Activated naive CD8-positive, alpha-beta T cell treated with anti-CD3 and anti-CD28 coated beads for 36 hours (primary cell): ENCODE measurements around the gene TPP2. TPM values are rescaled to one million over a fixed set of nuclear protein-coding genes. Genes with fewer than 3 reads are reported as not detected.
A peak's percentile ranks its signal among the peaks of the same experiment; 100 is the strongest.

Experiments used
- DNase-seq: peaks from one replicate; pipeline ENCODE4 v3.0.0; 2021
- H3K27ac Mint-ChIP-seq: one replicate; pipeline ENCODE4 v1.8.0; 2022; ENCODE audit warnings: mild to moderate bottlenecking, moderate library complexity, mixed read lengths
- H3K27me3 Mint-ChIP-seq: one replicate; pipeline ENCODE4 v1.8.0; 2022; ENCODE audit warnings: mild to moderate bottlenecking, mixed read lengths
- H3K36me3 Mint-ChIP-seq: one replicate; pipeline ENCODE4 v1.8.0; 2021; ENCODE audit warnings: mild to moderate bottlenecking, mixed read lengths
- H3K4me1 Mint-ChIP-seq: one replicate; pipeline ENCODE4 v1.8.0; 2021; ENCODE audit warnings: mixed read lengths
- H3K4me3 Mint-ChIP-seq: one replicate; pipeline ENCODE4 v1.8.0; 2022; ENCODE audit warnings: mild to moderate bottlenecking, moderate library complexity, mixed read lengths
- H3K9me3 Mint-ChIP-seq: one replicate; pipeline ENCODE4 v1.8.0; 2022; ENCODE audit warnings: mixed read lengths
- total RNA-seq, 2 experiments: library from RNA; stranded (reverse); gene quantifications; one replicate each; pipeline ENCODE4 v1.2.3, GENCODE V29; 2021

The TPP2 gene
- total RNA-seq = 10 to 100 TPM; 78.4 to 84.0 TPM

- Mint-ChIP-seq H3K27ac (peak within 1 kb of the TSS; percentile 100), H3K9me3 (no peaks in the 10 kb centered on the region), H3K36me3 (peaks cover 18% of the 10 kb centered on the region), H3K4me3 (peak within 1 kb of the TSS; percentile 98), H3K4me1 (peaks cover 56% of the 10 kb centered on the region), H3K27me3 (peaks cover 3% of the 10 kb centered on the region)
- DNase-seq = peak; percentile 99
Measured at GRCh38 chr13:102596147-102597028, at the start of gene TPP2. TPP2 (plus strand) TSS chr13:102596986; CDS start chr13:102597039, 53 bp downstream.

GRCh38 chr13:102548811-102549210 is 48.0 kb upstream of the TPP2 start:
- DNase-seq = no peak
- H3K36me3 Mint-ChIP-seq = no peaks in the 10 kb centered on the region
- H3K27me3 Mint-ChIP-seq = peaks cover 13% of the 10 kb centered on the region
- no peak overlapping the region for H3K27ac Mint-ChIP-seq
- H3K4me3 Mint-ChIP-seq = no peak overlapping the region
- H3K9me3 Mint-ChIP-seq = no peaks in the 10 kb centered on the region
- peaks cover 3% of the 10 kb centered on the region for H3K4me1 Mint-ChIP-seq

GRCh38 chr13:102550507-102550906 is 46.3 kb upstream of the TPP2 start:
- Mint-ChIP-seq H3K27me3 (peaks cover 18% of the 10 kb centered on the region), H3K4me3 (no peak overlapping the region), H3K9me3 (no peaks in the 10 kb centered on the region), H3K27ac (no peak overlapping the region), H3K36me3 (no peaks in the 10 kb centered on the region), H3K4me1 (no peaks in the 10 kb centered on the region)
- no peak for DNase-seq

- Mint-ChIP-seq H3K27me3 (peaks cover 6% of the 10 kb centered on the region), H3K4me1 (peaks cover 2% of the 10 kb centered on the region), H3K9me3 (no peaks in the 10 kb centered on the region), H3K27ac (no peak overlapping the region), H3K36me3 (no peaks in the 10 kb centered on the region), H3K4me3 (no peak overlapping the region)
- DNase-seq = peak; percentile 4
Measured at GRCh38 chr13:102555914-102556553, 40.8 kb upstream of the TPP2 start.

- no peaks in the 10 kb centered on the region for H3K9me3 Mint-ChIP-seq
- H3K4me1 Mint-ChIP-seq = peaks cover 2% of the 10 kb centered on the region
- peaks cover 6% of the 10 kb centered on the region for H3K27me3 Mint-ChIP-seq
- no peak overlapping the region for H3K4me3 Mint-ChIP-seq
- H3K27ac Mint-ChIP-seq = no peak overlapping the region
- H3K36me3 Mint-ChIP-seq = no peaks in the 10 kb centered on the region
- no peak for DNase-seq
Measured at GRCh38 chr13:102556806-102557205, 40.0 kb upstream of the TPP2 start.

- no peak for DNase-seq
- no peak overlapping the region for H3K4me3 Mint-ChIP-seq
- no peak overlapping the region for H3K27ac Mint-ChIP-seq
- peaks cover 6% of the 10 kb centered on the region for H3K27me3 Mint-ChIP-seq
- H3K36me3 Mint-ChIP-seq = no peaks in the 10 kb centered on the region
- H3K4me1 Mint-ChIP-seq = peaks cover 2% of the 10 kb centered on the region
- peaks cover 2% of the 10 kb centered on the region for H3K9me3 Mint-ChIP-seq
Measured at GRCh38 chr13:102558029-102558428, 38.8 kb upstream of the TPP2 start.

- H3K4me3 Mint-ChIP-seq = no peak overlapping the region
- no peaks in the 10 kb centered on the region for H3K4me1 Mint-ChIP-seq
- no peaks in the 10 kb centered on the region for H3K36me3 Mint-ChIP-seq
- peaks cover 18% of the 10 kb centered on the region for H3K27me3 Mint-ChIP-seq
- no peak for DNase-seq
- H3K27ac Mint-ChIP-seq = no peak overlapping the region
- peaks cover 2% of the 10 kb centered on the region for H3K9me3 Mint-ChIP-seq
Measured at GRCh38 chr13:102561933-102562332, 34.9 kb upstream of the TPP2 start.

- Mint-ChIP-seq H3K36me3 (no peaks in the 10 kb centered on the region), H3K27me3 (peaks cover 21% of the 10 kb centered on the region), H3K27ac (no peak overlapping the region), H3K4me3 (no peak overlapping the region), H3K9me3 (peaks cover 2% of the 10 kb centered on the region), H3K4me1 (no peaks in the 10 kb centered on the region)
- no peak for DNase-seq
Measured at GRCh38 chr13:102563267-102563666, 33.5 kb upstream of the TPP2 start.

GRCh38 chr13:102564564-102564963 is 32.2 kb upstream of the TPP2 start:
- no peak for DNase-seq
- no peak overlapping the region for H3K27ac Mint-ChIP-seq
- H3K4me1 Mint-ChIP-seq = no peaks in the 10 kb centered on the region
- no peak overlapping the region for H3K4me3 Mint-ChIP-seq
- peaks cover 21% of the 10 kb centered on the region for H3K27me3 Mint-ChIP-seq
- no peaks in the 10 kb centered on the region for H3K36me3 Mint-ChIP-seq
- H3K9me3 Mint-ChIP-seq = peaks cover 2% of the 10 kb centered on the region

GRCh38 chr13:102566513-102566912 is 30.3 kb upstream of the TPP2 start:
- Mint-ChIP-seq H3K9me3 (peaks cover 2% of the 10 kb centered on the region), H3K27me3 (peaks cover 21% of the 10 kb centered on the region), H3K36me3 (no peaks in the 10 kb centered on the region), H3K4me3 (no peak overlapping the region), H3K27ac (no peak overlapping the region), H3K4me1 (no peaks in the 10 kb centered on the region)
- no peak for DNase-seq

GRCh38 chr13:102567857-102568256 is 28.9 kb upstream of the TPP2 start:
- Mint-ChIP-seq H3K4me3 (no peak overlapping the region), H3K27ac (no peak overlapping the region), H3K9me3 (no peaks in the 10 kb centered on the region), H3K36me3 (no peaks in the 10 kb centered on the region), H3K27me3 (peaks cover 21% of the 10 kb centered on the region), H3K4me1 (no peaks in the 10 kb centered on the region)
- no peak for DNase-seq

- Mint-ChIP-seq H3K36me3 (no peaks in the 10 kb centered on the region), H3K27ac (no peak overlapping the region), H3K27me3 (peaks cover 20% of the 10 kb centered on the region), H3K4me3 (no peak overlapping the region), H3K4me1 (no peaks in the 10 kb centered on the region), H3K9me3 (no peaks in the 10 kb centered on the region)
- DNase-seq = no peak
Measured at GRCh38 chr13:102569488-102569887, 27.3 kb upstream of the TPP2 start.

- peaks cover 10% of the 10 kb centered on the region for H3K27me3 Mint-ChIP-seq
- H3K4me1 Mint-ChIP-seq = no peaks in the 10 kb centered on the region
- H3K4me3 Mint-ChIP-seq = no peak overlapping the region
- no peak overlapping the region for H3K27ac Mint-ChIP-seq
- no peaks in the 10 kb centered on the region for H3K9me3 Mint-ChIP-seq
- H3K36me3 Mint-ChIP-seq = no peaks in the 10 kb centered on the region
- DNase-seq = no peak
Measured at GRCh38 chr13:102571075-102571474, 25.7 kb upstream of the TPP2 start.

- Mint-ChIP-seq H3K27ac (no peak overlapping the region), H3K4me1 (no peaks in the 10 kb centered on the region), H3K27me3 (peaks cover under 1% of the 10 kb centered on the region), H3K36me3 (no peaks in the 10 kb centered on the region), H3K4me3 (no peak overlapping the region), H3K9me3 (no peaks in the 10 kb centered on the region)
- DNase-seq = no peak
Measured at GRCh38 chr13:102572323-102572722, 24.5 kb upstream of the TPP2 start.

- H3K9me3 Mint-ChIP-seq = no peaks in the 10 kb centered on the region
- H3K27ac Mint-ChIP-seq = no peak overlapping the region
Measured at GRCh38 chr13:102580552-102581169, 16.1 kb upstream of the TPP2 start.

More at GRCh38 chr13:102580552-102581169, 16.1 kb upstream of the TPP2 start:
- Mint-ChIP-seq H3K4me3 (no peak overlapping the region), H3K4me1 (peaks cover 8% of the 10 kb centered on the region), H3K27me3 (peaks cover 8% of the 10 kb centered on the region), H3K36me3 (no peaks in the 10 kb centered on the region)
- no peak for DNase-seq
